Spleen (tissue), 7 donors: ENCODE results near the gene SDC3.

Experiments used
- CTCF ChIP-seq, 11 experiments: fragments of 200-600 bp in 7 of 11; fragments of 450-650 bp in 4 of 11; sonication (generic) in 4 of 11; IDR thresholded peaks in 8 of 11; conservative IDR thresholded peaks in 3 of 11; 1 replicate in 7 of 11; 2 replicates in 4 of 11; pipeline versions ENCODE4 v1.4.0 to v1.8.0; 2016 to 2021; ENCODE audit warnings: antibody characterized with exemption in 11 of 11, inconsistent platforms in 4 of 11, mild to moderate bottlenecking in 1 of 11
- POLR2A ChIP-seq, 3 donors: fragments of 450-650 bp; IDR thresholded peaks; one replicate each; pipeline ENCODE4 v1.5.1; 2017; ENCODE audit warnings: antibody characterized with exemption in 3 of 3, mild to moderate bottlenecking in 1 of 3
- POLR2AphosphoS5 ChIP-seq, 3 donors: sonication (generic); formaldehyde crosslinking; IDR thresholded peaks; one replicate each; pipeline ENCODE4 v1.5.1; 2017; ENCODE audit warnings: antibody characterized with exemption in 3 of 3
- donor health status: DM: no; HTN: no; CAD: no; lungs with moderate emphysema.
- donor health status: DM: no; HTN: no; CAD: no.
- donor health status: DM: no; HTN: no; CAD: no.

DNA sequence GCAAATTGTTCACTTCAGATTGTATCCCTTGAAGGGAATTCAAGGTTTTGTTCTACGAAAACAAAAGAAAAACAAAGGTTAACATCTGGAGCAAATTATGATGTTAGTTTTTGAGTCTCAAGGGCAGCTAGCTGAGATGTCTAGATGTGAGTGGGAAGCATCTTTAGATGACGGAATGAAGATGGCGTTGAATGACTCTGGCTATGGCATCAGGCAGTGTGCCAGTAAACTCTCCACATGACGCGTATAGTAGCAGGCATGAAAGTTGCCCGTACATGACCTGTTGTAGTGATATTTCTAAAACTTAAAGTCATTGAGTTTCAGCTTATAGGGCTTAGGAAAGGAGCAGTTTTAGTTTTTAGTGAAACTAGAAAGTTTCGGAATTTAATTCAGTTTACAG lies 12.3 kb upstream of the SDC3 start:
- no peak for TF ChIP-seq CTCF (IDR thresholded peaks at IDR 0.05 in 8 of 11, conservative IDR thresholded peaks at IDR 0.05 in 3 of 11)
- TF ChIP-seq POLR2A (IDR thresholded peaks at IDR 0.05): no peak
- TF ChIP-seq POLR2AphosphoS5 (IDR thresholded peaks at IDR 0.05): no peak
